T-helper 9 cell (primary cell): ENCODE data around the gene TRAF6.

Experiments used
- DNase-seq: peaks from one replicate; pipeline ENCODE4 v3.0.0-alpha.2; 2020

The TRAF6 gene

DNA sequence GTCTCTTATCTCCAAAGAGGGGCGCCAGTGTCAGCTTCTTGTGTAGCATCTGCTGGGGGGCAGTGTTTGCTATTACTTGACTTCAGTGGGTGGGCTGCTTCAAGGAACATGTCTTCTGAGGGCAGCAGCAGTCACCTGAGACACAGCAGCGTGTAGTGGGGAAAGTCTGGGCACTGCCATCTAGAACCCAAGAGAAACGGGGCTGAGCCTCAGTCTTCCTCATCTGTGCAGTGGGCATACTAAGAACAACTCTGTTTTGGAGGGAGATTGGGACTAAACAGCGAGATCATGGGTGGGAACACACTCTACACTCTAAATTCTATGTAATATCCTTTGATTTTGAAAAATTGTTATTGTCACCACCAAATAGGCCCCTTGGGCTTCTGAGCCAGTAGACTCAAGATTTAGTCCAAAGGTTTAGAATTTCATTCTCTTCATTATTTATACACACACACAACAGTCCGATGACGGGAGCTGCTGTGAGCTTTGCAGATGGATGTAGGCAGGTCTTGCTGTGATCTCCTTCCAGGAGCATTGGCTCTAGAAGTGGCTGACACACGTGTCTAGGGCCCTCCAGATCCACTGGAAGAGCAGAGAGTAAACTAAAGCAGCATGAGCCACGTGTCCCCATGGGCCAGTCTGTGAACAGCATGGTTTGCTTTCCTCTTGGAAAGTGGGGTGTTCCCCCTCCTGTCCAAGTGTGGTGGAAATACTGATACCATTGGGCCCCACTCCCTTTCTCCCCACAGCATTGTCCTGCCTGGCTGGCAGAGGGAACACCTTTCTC is 51.8 kb downstream of the TRAF6 start:
- no peak for DNase-seq

GRCh38 chr11:36456156-36456555 is 53.9 kb downstream of the TRAF6 start:
- no peak for DNase-seq

DNA sequence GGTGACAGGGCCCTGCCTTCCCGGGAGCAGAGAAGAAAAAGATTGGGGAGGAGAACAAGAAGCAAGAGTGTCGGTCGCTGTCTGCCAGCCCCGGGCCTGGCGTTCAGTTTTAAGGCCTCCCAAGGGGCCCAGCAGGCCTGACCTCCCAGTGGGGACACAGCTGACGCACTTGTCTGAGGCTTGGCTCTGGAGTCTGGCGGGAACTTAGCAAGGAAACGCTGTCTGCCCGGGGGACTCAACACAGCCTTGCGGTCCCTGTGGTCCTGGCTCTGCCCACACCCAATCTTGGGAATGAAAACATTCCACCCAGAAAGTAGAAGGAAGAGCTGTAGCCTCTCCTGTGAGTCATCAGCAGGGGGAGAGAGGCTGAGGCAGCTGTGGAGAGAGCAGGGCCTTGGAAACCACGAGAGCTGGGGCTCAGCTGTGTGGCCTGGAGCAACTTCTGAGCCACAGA is 54.4 kb downstream of the TRAF6 start:
- no peak for DNase-seq

GRCh38 chr11:36454941-36455631 is 55.0 kb downstream of the TRAF6 start:
- DNase-seq: no peak

GRCh38 chr11:36454551-36454940 is 55.5 kb downstream of the TRAF6 start:
- DNase-seq: no peak

GRCh38 chr11:36453678-36454077 is 56.4 kb downstream of the TRAF6 start:
- DNase-seq: no peak

- DNase-seq: no peak
Measured at GRCh38 chr11:36452961-36453360, 57.1 kb downstream of the TRAF6 start.

GRCh38 chr11:36452236-36452940 is 57.7 kb downstream of the TRAF6 start:
- no peak for DNase-seq

DNA sequence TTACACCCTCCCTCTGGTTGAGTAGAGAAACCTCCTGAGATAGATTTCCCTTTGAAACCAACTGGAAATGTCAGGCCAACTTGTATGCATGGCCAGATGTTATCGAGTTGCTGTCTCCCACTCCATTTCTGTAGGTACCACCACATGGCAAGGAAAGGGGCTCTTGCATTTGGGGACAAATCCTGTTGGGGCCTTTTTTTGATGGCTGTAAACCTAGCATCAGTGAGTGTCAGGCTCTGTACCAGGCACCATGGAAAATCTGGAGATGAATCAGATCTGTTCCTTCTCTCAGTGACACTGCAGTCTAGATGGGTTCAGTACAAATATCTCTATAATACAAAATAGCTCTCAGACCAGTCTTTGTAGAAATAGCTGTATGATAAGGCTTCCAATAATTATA is 58.4 kb downstream of the TRAF6 start:
- no peak for DNase-seq

- no peak for DNase-seq
Measured at GRCh38 chr11:36451045-36451444, 59.0 kb downstream of the TRAF6 start.

- DNase-seq: no peak
Measured at GRCh38 chr11:36450110-36450572, 59.9 kb downstream of the TRAF6 start.

- no peak for DNase-seq
Measured at GRCh38 chr11:36449561-36450096, 60.4 kb downstream of the TRAF6 start.

- DNase-seq: no peak
Measured at GRCh38 chr11:36447947-36448346, 62.1 kb downstream of the TRAF6 start.

DNA sequence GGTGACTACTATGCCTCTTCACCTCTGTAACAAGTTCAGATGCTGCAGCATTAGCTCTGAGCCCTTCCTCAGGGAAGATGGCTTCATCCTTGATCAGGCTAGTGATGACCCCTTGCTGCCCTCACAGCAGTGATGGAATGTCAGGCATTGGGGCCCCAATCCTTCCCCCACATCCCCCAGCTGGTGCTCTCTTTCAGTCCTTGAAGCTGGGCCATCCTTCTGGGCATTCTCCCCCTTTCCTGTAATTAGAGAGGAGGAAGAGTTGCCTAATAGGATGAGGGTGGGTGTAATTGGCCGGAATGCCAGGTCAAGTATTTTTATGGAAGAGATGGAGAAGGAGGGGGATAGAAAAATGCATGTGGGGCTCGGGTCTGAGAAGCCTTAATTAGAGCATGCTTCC is 62.6 kb downstream of the TRAF6 start:
- no peak for DNase-seq

DNA sequence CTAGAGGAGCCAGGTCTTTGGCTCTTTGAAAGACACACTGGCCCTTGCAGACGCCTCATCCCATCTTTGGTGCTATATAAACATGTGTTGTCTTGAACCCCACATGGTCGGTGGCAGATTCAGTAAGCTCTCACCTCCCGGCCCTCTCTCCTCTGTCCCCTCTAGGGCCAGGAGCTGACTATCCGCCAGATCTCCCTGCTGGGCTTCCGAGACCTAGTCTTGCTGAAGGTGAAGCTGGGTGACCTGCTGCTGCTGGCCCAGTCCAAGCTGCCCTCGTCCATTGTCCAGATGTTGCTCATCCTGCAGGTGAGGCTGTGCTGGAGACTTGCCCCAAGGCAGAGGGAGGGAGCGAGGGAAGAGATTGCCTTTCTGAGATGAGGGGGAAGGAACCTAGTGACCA is 63.9 kb downstream of the TRAF6 start:
- DNase-seq: no peak

DNA sequence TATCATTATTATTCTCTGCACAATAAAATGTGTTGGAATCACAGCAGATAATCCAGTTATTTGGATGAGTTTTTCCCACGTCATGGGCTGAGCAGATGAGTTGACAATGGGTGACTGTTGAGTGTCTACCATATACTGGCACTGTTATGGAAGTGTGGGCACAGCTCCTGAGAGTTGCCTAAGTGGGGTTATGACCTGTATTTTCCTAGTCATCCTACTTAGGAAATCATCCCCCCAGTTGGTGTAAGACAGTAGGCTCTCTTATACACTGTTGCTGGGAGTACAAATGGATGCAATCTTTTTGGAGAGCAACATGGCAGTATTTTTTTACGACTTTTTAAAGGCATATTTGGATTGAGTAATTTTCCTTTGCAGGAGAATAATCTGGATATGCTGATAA is 66.4 kb downstream of the TRAF6 start:
- DNase-seq: no peak

DNA sequence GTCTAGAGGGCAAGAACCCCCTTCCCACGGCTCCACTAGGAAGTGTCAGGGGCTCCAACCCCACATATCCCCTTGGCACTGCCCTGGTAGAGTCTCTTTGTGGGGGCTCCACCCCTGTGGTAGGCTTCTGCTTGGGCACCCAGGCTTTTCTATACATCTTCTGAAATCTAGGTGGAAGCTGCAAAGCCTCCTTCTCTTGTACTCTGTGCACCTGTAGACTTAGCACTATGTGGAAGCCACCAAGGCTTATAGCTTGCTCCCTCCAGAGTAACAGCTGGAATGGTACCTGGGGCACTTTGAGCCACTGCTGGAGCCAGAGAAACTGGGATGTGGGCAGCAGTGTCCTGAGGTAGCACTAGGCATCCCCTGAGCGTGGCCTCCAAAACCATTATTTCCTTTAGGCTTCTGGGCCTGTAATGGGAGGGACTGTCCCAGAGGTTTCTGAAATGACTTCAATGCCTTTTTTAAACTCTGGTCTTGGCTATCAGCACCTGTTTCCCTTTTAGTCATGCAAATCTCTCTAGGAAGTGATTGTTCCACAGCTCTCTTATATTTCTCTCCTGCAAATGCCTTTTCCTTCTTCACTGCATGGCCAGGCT is 68.4 kb downstream of the TRAF6 start:
- no peak for DNase-seq

GRCh38 chr11:36438126-36438525 is 71.9 kb downstream of the TRAF6 start:
- DNase-seq: no peak

DNA sequence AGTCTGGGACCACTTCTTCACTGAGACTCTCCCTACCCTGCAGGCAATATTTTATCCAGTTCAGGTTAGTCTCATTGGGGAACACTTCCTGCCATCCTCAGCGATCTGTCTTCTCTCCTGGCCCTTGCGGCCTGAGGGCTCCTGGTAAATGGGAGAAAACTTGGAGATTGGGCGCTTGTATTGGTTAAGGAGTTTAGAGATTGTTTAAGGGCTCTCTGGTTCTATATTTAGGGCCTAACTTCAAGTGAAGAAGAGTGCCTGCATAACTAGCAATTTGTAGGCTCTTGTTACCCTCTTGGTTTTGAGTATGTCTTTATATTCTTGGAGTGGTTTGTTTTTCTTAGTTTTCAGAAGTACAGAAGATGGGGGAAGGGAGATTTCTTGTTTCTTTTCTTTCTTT is 72.7 kb downstream of the TRAF6 start:
- no peak for DNase-seq
